Measurements from ENCODE around the gene BLVRA.

BLVRA gene

GRCh38 chr7:43749383-43749940 lies 9.0 kb upstream of the BLVRA start:
- DNase-seq (ENCODE audit: low read depth) = no peak

GRCh38 chr7:43750016-43750887 lies 8.2 kb upstream of the BLVRA start:
- no peak for DNase-seq (ENCODE audit: low read depth)

DNA sequence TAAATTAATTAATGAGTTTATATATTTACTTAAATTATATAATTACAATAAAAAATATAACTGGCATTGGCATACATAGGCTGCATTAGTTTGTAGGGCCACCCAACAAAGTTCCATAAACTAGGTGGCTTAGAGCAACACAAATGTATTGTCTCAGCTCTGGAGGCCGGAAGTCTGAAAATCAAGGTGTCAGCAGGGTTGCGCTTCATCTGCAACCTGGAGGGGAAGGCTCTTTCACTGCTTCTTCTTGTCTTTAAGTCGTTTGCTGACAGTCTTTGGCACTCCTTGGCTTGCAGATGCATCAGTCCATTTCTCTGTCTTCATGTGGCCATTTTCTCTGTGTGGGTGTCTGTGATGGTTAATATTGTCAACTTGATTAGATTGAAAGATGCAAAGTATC lies 6.1 kb upstream of the BLVRA start:
- no peak for DNase-seq (ENCODE audit: low read depth)

DNA sequence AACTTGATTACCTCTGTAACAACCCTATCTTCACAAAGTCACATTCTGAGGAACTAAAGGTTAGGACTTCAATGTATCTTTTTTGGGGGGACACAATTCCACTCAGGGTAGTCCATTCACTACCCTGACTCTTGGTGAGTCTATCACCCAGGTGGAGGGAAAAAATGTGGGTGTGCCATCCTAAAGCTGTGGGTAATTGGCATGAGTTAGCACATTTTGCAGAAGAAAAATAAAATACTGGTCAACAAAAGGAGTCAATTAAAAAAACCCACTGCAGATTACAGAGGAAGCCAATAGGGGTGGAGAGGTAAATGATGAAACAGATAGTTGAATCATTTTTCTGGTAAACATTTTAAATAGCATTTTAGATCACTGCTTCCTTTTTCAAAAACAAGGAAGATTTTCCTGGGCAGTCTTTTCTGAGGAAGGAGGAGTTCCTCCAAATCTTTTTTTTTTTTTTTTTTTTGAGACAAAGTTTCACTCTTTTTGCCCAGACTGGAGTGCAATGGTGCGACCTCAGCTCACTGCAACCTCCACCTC lies 5.1 kb upstream of the BLVRA start:
- no peak for DNase-seq (ENCODE audit: low read depth)

DNA sequence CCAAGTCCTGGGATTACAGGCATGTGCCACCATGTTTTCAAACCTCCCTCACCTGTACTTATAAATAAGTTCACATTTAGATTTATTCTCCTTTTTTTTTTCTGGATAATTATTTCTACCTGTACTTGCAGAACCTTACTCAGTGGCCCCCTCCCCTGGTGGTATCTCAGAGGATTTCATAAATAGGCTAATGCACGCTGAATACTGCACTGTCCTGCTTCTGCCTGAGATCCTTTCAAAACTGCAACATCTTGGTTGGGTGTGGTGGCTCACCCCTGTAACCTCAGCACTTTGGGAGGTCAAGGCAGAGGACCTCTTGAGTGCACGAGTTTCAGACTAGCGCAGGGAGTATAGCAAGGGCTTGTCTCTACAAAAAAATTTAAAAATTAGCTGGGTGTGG lies 4.6 kb upstream of the BLVRA start:
- no peak for DNase-seq (ENCODE audit: low read depth)

DNA sequence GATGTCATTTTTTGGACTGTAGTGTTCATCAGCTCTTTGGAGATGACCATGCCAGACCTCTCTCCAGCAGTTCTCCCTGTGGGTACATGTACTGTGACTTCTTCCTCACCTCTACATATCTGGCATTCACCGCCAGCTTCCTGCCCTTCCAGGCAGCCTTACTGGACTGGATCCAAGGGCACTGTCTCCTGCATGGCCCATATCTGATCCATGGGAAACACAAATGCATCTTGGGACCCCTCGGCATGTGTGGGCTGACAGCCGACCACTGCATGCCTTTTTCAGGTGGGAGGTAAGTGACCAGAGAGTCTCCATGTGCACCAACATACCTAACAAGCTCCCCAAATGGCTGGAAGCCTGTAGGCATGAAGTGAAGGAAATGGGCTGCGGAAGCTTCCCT lies 3.9 kb upstream of the BLVRA start:
- no peak for DNase-seq (ENCODE audit: low read depth)

GRCh38 chr7:43756368-43757072 lies 2.0 kb upstream of the BLVRA start:
- DNase-seq (ENCODE audit: low read depth) = no peak

- DNase-seq (ENCODE audit: low read depth) = no peak
These were observed 1.3 kb upstream of the BLVRA start for GRCh38 chr7:43757073-43757720.

DNA sequence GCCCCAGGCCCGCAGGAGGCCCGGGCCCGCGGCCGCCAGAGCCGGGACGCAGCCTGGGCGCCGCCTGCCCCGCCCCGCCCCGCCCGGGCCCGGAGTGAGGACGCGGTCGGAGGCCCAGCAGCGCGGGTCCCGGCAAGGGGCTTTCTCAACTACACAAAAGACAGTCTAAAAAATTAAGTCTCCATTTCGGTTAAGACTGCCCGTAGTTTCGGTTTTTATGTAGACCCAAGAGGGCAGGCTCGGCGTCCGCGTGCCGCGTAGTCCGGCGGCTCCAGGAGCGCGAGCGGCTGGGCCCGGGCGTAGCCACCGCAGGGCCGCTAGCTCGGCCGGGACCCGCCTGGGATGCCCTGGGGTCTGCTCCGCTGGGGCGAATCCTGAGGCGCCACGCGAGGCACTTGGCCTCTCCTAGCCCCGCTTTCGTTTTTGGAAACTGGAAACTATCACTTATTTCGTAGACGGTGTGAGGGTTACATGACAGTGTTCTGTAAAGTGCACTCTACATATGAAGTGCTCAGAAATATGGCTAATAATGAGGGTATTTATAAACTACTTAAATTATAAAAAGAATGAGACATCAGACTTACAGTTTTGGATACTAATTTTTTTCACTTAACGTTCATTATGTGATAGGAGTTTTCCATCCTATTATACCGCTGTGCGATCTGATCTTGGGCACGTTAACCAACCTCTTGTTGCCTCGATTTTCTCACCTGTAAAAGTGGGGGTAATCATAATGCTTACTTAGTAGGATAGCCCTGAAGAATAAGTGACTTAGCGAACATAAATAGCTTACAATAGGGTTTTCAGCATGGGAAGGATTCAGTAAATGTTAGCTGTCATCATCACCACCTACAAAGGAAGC lies 573 bp downstream of the BLVRA start:
- DNase-seq (ENCODE audit: low read depth) = no peak

- no peak for DNase-seq (ENCODE audit: low read depth)
These were observed 2.4 kb downstream of the BLVRA start for GRCh38 chr7:43760861-43761260.

GRCh38 chr7:43761382-43761781 lies 2.9 kb downstream of the BLVRA start:
- DNase-seq (ENCODE audit: low read depth) = no peak

DNA sequence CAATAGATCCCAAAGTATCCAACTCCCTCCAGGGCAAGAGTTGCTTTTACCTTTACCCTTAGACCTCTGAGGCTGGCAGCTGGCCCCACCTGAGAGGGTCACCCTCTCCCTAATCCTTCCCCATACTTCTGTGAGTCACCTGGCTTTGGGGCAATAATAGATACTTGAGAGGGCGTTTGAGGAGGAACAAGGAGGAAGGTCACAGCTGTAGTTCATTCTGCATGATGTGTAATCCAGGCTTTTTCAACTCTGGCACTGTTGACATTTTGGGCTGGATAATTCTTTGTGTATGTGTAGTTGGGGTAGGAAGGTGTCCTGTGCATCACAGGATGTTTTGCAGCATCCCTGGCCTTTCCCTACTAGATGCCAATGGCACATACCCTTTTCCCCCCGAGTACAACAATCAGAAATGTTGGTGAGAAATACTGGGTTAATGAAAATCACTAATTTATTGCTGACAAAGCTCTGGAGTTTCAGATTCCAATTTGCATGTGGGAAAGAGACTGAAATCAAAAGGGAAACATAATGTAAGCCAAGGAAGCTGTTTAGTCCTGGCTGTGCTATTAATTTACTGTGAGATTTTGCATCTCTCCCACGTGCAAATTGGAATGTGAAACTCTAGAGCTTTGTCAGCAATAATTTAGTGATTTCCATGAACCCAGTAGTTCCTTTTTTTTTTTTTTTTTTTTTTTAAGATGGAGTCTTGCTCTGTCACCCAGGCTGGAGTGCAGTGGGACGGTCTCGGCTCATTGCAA lies 3.6 kb downstream of the BLVRA start:
- no peak for DNase-seq (ENCODE audit: low read depth)

DNA sequence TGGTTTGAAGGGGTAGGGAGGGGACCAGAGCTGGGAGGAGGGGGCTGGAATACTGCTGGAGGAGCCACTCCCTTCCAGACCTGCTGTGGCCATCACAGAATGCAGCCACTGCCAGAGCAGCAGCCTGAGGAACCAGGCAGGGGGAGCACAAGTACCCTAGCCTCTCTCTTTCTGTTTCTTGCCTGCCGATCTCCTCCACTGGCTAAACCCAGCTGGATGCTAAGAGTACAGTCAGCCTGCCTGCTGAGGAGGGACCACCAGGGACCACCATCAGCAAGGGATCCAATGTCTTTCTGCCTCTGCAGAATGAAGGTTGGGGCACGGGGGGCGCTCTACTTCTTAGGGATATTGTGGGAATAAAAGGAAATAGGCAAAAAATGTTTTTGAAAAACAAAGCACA lies 4.7 kb downstream of the BLVRA start:
- no peak for DNase-seq (ENCODE audit: low read depth)

GRCh38 chr7:43764039-43764761 lies 5.7 kb downstream of the BLVRA start:
- DNase-seq (ENCODE audit: low read depth) = no peak

DNA sequence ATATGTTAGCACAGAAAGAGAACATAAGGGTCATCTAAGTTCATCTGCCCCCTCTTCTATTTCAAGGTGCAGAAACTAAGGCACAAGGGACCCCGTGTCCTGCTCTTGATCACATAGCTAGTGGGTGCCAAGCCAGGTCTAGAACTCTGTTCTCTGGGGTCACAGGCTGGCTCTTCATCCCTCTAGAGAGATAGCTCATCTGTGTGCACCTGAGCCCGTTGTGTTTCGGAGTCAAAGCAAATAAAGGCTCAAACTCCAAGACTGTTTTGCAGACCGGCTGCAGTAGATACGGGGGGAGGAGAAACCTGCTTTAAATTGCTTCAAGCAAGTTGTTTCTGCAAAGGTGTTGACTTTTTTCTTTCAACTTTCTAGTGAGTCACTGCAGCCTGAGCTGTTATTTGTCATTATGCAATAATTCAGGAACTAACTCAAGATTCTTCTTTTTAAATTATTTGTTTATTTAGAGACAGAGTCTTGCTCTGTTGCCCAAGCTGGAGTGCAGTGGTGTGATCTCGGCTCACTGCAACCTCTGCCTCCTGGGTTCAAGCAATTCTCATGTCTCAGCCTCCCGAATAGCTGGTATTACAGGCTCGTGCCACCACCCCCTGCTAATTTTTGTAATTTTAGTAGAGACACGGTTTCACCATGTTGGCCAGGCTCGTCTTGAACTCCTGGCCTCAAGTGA lies 6.5 kb downstream of the BLVRA start:
- DNase-seq (ENCODE audit: low read depth) = no peak

DNA sequence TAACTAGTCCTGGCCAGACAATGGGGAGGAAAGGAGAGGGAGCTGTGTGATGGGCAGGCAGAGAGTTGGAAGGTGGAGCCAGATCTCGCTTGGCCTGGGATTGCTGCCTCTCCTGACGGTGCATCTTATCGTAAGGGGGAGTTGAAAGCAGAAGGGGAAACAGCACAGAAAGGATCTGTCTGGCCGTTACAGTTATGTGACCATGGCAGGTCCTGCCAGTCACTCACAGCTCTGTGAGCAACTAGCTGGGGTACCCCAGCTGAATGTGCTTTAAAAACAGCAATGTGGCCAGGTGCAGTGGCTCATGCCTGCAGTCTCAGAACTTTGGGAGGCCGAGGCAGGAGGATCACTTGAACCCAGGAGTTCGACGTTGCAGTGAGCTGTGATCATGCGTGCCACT lies 8.1 kb downstream of the BLVRA start:
- no peak for DNase-seq (ENCODE audit: low read depth)

GRCh38 chr7:43767311-43767710 lies 8.8 kb downstream of the BLVRA start:
- DNase-seq (ENCODE audit: low read depth) = no peak

- no peak for DNase-seq (ENCODE audit: low read depth)
These were observed 9.9 kb downstream of the BLVRA start for GRCh38 chr7:43768201-43768886.

DNA sequence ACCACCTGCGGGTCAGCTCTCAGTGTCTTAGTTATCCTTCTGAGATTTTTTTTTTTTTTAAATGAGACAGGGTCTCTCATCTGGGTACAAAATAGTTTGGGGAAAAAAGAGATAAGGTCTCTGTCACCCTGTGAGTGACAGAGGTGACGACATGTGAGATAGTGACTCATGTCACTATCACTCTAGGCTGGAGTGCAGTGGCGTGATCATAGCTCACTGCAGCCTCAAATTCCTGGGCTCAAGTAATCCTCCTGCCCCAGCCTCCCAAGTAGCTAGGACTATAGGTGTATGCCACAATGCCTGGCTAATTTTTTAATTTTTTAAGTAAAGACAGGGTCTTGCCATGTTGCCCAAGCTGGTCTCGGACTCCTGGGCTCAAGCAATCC lies 10.4 kb downstream of the BLVRA start:
- no peak for DNase-seq (ENCODE audit: low read depth)
